Fibroblast of villous mesenchyme (primary cell): ENCODE data around the gene RBM14. TPM values are rescaled to one million over a fixed set of nuclear protein-coding genes. Genes with fewer than 3 reads are reported as not detected.
"Not testable (repeated sequence)": the region's sequence is repeated elsewhere in the genome, so short reads cannot be mapped to it uniquely, and the experiment has no call there.

Experiments used
- DNase-seq: peaks from one replicate; pipeline ENCODE4 v3.0.0-alpha.2; 2010; ENCODE audit warnings: low read depth
- H3K4me3 ChIP-seq: 2 replicates; pipeline ENCODE4 v1.5.1; 2011; ENCODE audit warnings: low read depth, mild to moderate bottlenecking, low read length
- CTCF ChIP-seq: IDR thresholded peaks from 2 replicates; pipeline ENCODE4 v1.5.1; 2012; ENCODE audit warnings: low read depth, mild to moderate bottlenecking, low read length; ENCODE audit not compliant: insufficient read depth
- total RNA-seq: library from RNA; depleted of rRNA; stranded (reverse); fragments of >200 nt; gene quantifications from 2 replicates; pipeline ENCODE4 v1.2.3, GENCODE V29; 2012

RBM14 gene
- total RNA-seq, 1 donor: 32.8 TPM

- H3K4me3 ChIP-seq: no peak overlapping the region
- no peak for TF ChIP-seq CTCF
These were observed 16.2 kb upstream of the RBM14 start for GRCh38 chr11:66600219-66600618.

DNA sequence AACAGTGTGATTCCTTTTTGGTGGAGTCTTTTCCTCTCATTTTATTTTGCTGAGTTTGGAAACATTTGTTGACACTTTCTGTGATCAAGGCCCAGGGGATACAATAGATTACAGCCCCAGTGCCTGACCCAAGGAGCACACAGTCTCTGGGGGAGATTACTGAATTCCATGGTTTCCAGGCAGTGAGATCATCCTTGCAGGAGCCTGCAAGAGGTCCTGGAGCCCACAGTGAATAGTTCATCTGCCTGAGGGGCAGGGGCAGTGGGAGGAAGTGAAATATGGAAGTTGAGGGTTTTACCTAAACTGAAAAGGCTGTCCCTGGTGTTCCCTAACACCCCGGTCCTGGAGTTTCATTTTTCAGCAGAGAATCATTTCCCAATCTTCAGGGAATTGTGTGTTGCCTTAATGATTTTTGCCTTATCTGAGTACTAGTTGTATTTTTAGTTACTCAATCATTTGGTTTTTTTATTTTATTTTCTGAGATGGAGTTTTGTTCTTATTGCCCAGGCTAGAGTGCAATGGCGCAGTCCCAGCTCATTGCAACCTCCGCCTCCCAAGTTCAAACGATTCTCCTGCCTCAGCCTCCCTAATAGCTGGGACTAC lies 15.7 kb upstream of the RBM14 start:
- no peak overlapping the region for H3K4me3 ChIP-seq
- TF ChIP-seq CTCF: no peak
- no peak for DNase-seq

More at GRCh38 chr11:66600219-66600618, 16.2 kb upstream of the RBM14 start:
- no peak for DNase-seq

DNA sequence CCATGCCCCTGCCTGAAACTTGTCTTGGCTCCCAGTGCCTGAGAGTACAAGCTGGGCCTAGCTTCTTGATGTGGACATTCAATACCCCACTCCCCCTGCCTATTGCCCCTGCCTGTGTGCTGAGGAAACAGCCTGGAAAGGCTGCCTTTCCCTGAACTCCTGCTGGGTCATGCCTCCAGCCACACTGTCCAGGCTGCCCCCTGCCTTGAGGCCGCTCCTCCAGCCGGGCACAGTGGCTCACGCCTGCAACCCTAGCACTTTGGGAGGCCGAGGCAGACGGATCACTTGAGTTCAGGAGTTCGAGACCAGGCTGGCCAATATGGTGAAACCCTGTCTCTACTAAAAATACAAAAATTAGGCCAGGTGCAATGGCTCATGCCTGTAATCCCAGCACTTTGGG lies 13.4 kb upstream of the RBM14 start:
- DNase-seq: no peak
- H3K4me3 ChIP-seq: no peak overlapping the region
- no peak for TF ChIP-seq CTCF

DNA sequence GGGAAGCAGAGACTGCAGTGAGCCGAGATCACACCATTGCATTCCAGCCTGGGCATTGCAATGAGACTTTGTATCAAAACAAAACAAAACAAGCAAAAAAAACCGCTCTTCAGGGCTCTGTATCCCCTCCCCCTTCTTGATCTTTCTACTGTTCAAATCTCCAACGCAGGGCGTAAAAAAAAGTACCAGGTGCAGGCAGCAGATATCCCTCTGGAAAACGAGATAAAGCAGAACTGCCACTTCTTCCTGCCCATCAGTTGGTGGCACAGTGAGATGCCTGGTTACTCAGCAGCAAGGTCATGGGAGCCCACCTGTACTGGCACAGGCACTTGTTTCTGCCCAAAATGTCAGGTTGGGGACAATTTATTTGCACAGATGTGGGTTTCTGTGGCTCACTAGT lies 12.3 kb upstream of the RBM14 start:
- TF ChIP-seq CTCF: no peak
- no peak overlapping the region for H3K4me3 ChIP-seq
- DNase-seq: no peak

DNA sequence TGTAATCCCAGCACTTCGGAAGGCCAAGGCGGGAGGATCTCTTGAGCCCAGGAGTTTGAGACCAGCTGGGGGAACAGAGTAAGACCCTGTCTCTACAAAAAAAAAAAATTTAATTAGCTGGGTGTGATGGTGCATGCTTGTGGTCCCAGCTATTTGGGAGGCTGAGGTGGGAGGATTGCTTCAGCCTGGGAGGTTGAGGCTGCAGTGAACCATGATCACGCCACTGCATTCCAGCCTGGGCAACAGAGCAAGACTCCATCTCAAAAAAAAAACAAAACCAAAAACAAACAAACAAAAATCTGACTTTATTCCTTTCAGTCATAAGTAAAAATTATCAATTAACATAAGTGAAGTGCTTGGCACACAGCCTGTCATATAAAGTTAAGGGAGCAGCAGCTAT lies 9.8 kb upstream of the RBM14 start:
- not testable (repeated sequence) for DNase-seq, H3K4me3 ChIP-seq

DNA sequence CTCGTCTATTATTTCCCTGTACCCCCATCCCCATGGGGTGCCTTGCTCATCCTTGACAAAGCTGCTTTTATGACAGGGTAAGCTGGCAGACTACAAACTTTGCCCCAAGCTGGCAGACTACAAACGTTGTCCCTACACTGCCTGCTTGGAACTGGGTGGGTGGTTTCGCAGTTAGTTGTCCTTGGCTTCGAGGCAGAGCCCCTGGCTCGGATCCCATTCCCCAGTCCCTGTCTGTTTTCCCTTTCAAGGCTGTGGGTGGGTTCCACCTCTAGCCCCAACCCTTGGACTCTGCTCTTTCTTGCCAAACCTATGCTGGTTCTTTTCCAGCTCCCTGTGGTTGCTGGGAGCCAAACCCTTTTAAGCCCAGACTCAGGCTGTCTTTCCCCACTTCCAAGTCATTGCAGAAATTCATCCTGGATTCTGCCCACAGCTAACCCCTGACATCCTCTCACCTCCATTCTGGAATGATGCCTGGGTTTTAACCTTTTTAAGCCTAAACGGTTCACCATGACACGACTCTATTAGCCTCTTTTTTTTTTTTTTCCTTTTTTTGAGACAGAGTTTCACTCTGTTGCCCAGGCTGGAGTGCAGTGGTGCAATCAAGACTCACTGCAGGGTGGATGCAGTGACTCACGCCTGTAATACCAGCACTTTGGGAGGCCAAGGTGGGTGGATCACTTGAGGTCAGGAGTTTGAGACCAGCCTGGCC lies 9.2 kb upstream of the RBM14 start:
- H3K4me3 ChIP-seq: no peak overlapping the region
- TF ChIP-seq CTCF: no peak
- DNase-seq: peak; percentile 77

DNA sequence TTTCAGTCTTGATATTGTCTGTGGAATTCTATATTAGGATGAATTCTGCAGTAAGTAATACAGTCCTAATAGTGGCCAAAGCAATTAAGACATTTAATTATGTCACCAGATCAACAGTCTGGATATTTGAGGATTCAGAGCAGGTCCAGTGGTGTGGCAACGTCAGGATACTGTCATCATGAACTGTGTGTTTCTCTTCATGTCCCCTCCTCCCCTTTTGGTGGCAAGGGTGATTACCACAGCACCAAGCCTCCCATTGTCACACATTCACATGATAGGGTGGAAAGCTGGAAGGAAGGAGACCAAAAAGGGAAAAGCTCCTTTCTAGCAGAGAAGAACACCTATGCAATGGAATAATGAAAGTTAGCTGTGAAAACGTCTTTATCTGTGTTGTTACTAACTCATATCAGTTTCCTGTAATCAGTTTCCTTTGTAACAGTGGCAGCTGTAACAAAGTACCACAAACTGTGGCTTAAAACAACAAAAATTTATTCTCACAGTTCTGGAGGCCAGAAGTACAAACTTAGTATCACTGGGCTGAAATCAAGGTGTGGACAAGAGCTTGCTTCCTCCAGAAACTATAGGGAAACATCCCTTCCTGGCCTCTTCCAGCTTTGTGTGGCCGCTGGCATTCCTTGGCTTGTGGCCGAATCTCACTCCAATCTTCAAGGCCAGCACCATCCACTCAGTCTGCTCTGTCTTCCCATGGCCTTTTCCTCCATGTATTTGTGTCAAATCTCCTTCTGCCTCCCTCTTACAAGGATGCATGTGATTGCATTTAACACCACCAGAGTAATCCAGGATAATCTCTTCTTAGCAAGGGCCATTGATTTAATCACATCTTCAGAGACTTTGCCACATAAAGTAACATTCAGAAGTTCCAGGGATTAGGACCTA lies 6.5 kb upstream of the RBM14 start:
- no peak for TF ChIP-seq CTCF
- no peak overlapping the region for H3K4me3 ChIP-seq
- no peak for DNase-seq
